Stimulated activated CD8-positive, alpha-beta memory T cell treated with anti-CD3 and anti-CD28 coated beads, Interleukin-7, amount 100 ng/mL, for 48 hours (primary cell): Measurements from ENCODE around the gene PRKD1.

Experiments
- DNase-seq, 2 donors: peaks; one replicate each; pipeline ENCODE4 v3.0.0-alpha.2; 2020; ENCODE audit warnings: low read depth in 1 of 2; ENCODE audit errors: extremely low read depth in 1 of 2

PRKD1 gene

GRCh38 chr14:29630566-29631160, 297.0 kb downstream of the PRKD1 start:
- no peak for DNase-seq

GRCh38 chr14:29629839-29630238, 297.8 kb downstream of the PRKD1 start:
- no peak for DNase-seq

GRCh38 chr14:29627137-29627536, 300.5 kb downstream of the PRKD1 start:
- no peak for DNase-seq

- no peak for DNase-seq
Measured at GRCh38 chr14:29618323-29619067, 309.2 kb downstream of the PRKD1 start.

GRCh38 chr14:29616922-29617321, 310.7 kb downstream of the PRKD1 start:
- no peak for DNase-seq

- DNase-seq: no peak
Measured at GRCh38 chr14:29608861-29609260, 318.8 kb downstream of the PRKD1 start.

- DNase-seq: no peak
Measured at GRCh38 chr14:29607169-29607568, 320.5 kb downstream of the PRKD1 start.

GRCh38 chr14:29603696-29604095, 324.0 kb downstream of the PRKD1 start:
- DNase-seq: no peak

- no peak for DNase-seq
Measured at GRCh38 chr14:29601616-29602015, 326.0 kb downstream of the PRKD1 start.

GRCh38 chr14:29587761-29588470, 339.7 kb downstream of the PRKD1 start:
- DNase-seq: no peak

- no peak for DNase-seq
Measured at GRCh38 chr14:29587046-29587445, 340.6 kb downstream of the PRKD1 start.

GRCh38 chr14:29584992-29585391, 342.7 kb downstream of the PRKD1 start:
- no peak for DNase-seq

GRCh38 chr14:29580763-29581162, 346.9 kb downstream of the PRKD1 start:
- no peak for DNase-seq

- no peak for DNase-seq
Measured at GRCh38 chr14:29579838-29580237, 347.8 kb downstream of the PRKD1 start.

- DNase-seq: no peak
Measured at GRCh38 chr14:29576927-29577326, 350.7 kb downstream of the PRKD1 start.

GRCh38 chr14:29569194-29569593, 358.5 kb downstream of the PRKD1 start:
- no peak for DNase-seq

GRCh38 chr14:29566194-29566593, 361.5 kb downstream of the PRKD1 start:
- no peak for DNase-seq

- no peak for DNase-seq
Measured at GRCh38 chr14:29558516-29558915, 369.1 kb downstream of the PRKD1 start.

GRCh38 chr14:29554335-29554734, 373.3 kb downstream of the PRKD1 start:
- no peak for DNase-seq

- no peak for DNase-seq
Measured at GRCh38 chr14:29553427-29553826, 374.2 kb downstream of the PRKD1 start.

- DNase-seq: no peak
Measured at GRCh38 chr14:29548948-29549370, 378.7 kb downstream of the PRKD1 start.

GRCh38 chr14:29545714-29546113, 381.9 kb downstream of the PRKD1 start:
- DNase-seq: no peak
